ENCODE data around the gene TCTN1.
A peak's percentile ranks its signal among the peaks of the same experiment; 100 is the strongest.
"Not testable (repeated sequence)": the region's sequence is repeated elsewhere in the genome, so short reads cannot be mapped to it uniquely, and the experiment has no call there.

TCTN1 gene

DNA sequence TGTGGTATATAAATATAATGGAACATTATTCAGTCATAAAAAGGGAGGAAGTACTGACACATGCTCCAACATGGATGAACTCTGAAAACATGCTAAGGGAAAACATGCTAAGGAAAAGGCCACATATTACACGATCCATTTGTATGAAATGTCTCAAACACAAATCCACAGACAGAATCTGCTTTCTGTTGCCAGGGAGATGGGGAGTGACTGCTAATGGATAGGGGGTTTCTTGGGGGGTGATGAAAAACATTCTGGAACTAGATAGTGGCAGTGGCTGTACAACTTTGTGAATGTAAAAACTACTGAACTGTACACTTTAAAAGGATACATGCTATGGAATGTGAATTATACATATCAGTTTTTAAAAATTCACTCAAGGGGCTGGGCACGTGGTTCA, 37.4 kb upstream of the TCTN1 start:
- 100% methylated on average over 1 of the region's 2 CpGs for WGBS
- Histone ChIP-seq H3K4me1 (ENCODE audit: insufficient read depth, low read length) (peaks cover 11% of the 10 kb centered on the region; the same call in 1 of the 2 replicates), H3K36me3 (ENCODE audit: insufficient read depth, low read length) (no peaks in the 10 kb centered on the region)

DNA sequence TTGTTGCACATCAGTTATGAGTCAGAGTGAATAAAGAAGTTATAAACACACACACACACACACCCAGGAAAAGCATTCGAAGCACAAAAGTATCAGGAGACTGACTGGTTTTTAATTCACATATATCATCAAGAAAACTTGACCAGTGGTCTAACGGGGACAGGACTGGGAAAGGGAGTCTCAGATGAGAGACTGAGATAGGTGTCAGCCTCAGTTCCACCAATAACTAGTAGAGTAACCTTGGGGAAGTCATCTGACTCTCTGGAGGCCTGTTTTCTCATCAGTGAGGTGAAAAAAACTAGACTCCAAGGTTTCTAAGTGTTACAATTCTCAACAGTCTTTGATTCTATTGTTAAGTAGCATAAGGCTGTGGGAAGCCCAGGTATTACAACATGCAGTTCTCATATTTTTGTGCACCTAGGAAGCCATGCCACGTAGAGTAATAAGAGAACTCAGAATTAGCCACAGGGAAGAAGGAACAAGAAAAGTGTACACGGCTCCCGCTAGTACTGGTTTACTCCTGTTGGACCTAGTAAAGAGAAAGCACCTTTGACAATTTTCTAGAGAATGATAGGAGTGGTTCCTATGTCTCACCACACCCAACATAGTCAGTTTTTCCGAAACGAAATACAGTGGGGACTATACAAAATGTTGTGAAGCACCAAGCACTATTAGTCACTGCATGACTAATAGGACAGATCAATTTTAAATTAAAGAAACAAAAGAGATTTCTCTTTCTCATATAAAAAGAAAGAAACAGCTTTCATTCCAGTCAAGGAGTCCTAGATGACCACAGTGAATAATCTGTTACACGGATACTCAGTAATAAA, 35.9 kb upstream of the TCTN1 start:
- Histone ChIP-seq H3K9me3 (ENCODE audit: insufficient read depth, low read depth, low read length) (no peaks in the 10 kb centered on the region; the same call in 1 of the 2 replicates), H3K27ac (ENCODE audit: low read depth, low read length) (no peak overlapping the region), H3K9ac (ENCODE audit: low read depth, low read length) (no peak overlapping the region), H3K4me3 (ENCODE audit: low read length) (no peak overlapping the region), H3K27me3 (ENCODE audit: insufficient read depth, low read length) (peaks cover 4% of the 10 kb centered on the region; the same call in 1 of the 2 replicates), H3K36me3 (ENCODE audit: insufficient read depth, low read length) (no peaks in the 10 kb centered on the region), H3K4me1 (ENCODE audit: insufficient read depth, low read length) (peaks cover 14% of the 10 kb centered on the region; the same call in 1 of the 2 replicates)
- WGBS: 93% methylated on average over 6 of the region's 8 CpGs

More for the DNA sequence above, 37.4 kb upstream of the TCTN1 start:
- peaks cover 10% of the 10 kb centered on the region for H3K9me3 ChIP-seq (ENCODE audit: insufficient read depth, low read depth, low read length)
- no peak overlapping the region for H3K27ac ChIP-seq (ENCODE audit: low read depth, low read length)
- H3K27me3 ChIP-seq (ENCODE audit: insufficient read depth, low read length): peaks cover under 1% of the 10 kb centered on the region; the same call in 1 of the 2 replicates
- no peak overlapping the region for H3K4me3 ChIP-seq (ENCODE audit: low read length)
- H3K9ac ChIP-seq (ENCODE audit: low read depth, low read length): no peak overlapping the region

DNA sequence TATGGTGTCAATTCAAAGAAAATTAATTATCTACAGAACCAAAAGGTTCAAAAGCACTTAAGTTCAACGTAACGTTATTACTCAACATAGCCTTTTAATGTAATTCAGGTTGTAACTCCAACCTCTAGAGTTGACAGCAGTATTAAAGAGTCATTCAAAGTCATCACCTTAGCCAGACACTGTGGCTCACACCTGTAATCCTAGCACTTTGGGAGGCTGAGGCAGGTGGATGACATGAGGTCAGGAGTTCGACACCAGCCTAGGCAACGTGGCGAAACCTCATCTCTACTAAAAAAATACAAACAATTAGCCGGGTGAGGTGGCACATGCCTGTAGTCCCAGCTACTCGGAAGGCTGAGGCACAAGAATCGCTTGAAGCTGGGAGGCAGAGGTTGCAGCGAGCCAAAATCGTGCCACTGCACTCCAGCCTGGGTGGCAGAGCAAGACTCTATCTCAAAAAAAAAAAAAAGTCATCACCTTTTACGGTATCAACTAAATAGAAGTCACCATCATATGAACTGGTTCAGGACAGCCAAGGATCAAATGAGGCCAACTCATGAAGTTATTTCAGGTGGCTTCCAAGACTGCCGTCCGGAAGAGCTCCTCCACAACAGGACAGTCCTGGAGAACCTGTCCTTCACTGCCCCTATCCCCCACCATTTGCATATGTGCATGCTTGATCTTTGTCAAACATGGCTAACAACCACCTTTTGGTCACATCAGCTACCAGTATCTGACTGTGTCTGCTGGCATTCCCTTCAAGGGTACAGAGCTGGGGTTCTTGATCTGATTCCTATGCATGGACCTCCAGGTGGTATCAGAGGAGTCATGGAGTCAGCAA, 35.0 kb upstream of the TCTN1 start:
- H3K36me3 ChIP-seq (ENCODE audit: insufficient read depth, low read length): no peaks in the 10 kb centered on the region
- no peak overlapping the region for H3K9ac ChIP-seq (ENCODE audit: low read depth, low read length)
- H3K27ac ChIP-seq (ENCODE audit: low read depth, low read length): no peak overlapping the region
- peaks cover 4% of the 10 kb centered on the region; the same call in 1 of the 2 replicates for H3K27me3 ChIP-seq (ENCODE audit: insufficient read depth, low read length)
- no peak overlapping the region for H3K4me3 ChIP-seq (ENCODE audit: low read length)
- WGBS: 88% methylated on average over 13 of the region's 13 CpGs
- H3K4me1 ChIP-seq (ENCODE audit: insufficient read depth, low read length): peaks cover 20% of the 10 kb centered on the region; the same call in 1 of the 2 replicates
- H3K9me3 ChIP-seq (ENCODE audit: insufficient read depth, low read depth, low read length): no peaks in the 10 kb centered on the region

DNA sequence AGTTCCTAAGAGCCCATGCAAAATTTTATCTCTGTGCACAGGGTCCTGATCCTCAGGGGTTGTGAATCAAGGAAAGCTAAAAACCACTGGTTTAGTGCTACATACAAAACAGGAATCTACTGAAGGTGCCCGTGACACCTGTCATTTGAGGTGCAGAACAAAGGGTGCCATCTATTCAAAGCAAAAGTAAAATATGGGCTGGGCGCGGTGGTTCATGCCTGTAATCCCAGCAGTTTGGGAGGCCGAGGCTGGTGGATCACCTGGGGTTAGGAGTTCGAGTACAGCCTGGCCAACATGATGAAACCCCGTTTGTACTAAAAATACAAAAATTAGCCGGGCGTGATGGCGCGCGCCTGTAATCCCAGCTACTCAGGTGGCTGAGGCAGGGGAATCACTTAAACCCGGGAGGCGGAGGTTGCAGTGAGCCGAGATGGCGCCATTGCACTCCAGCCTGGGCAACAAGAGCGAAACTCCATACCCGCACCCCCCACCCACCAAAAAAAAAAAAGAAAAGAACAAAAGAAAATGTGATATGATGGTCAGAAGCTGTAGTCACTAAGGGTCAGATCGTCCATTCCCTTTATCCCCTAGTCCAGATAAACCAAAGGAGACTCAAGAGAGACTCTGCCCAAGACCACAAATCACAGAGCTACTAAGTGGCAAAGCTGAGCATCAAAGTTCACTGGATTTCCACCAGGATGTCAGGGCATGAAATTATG, 34.2 kb upstream of the TCTN1 start:
- WGBS: 94% methylated on average over 15 of the region's 18 CpGs
- Histone ChIP-seq H3K9ac (ENCODE audit: low read depth, low read length) (no peak overlapping the region), H3K27me3 (ENCODE audit: insufficient read depth, low read length) (peaks cover 4% of the 10 kb centered on the region; the same call in 1 of the 2 replicates), H3K27ac (ENCODE audit: low read depth, low read length) (no peak overlapping the region), H3K4me3 (ENCODE audit: low read length) (no peak overlapping the region), H3K36me3 (ENCODE audit: insufficient read depth, low read length) (no peaks in the 10 kb centered on the region), H3K9me3 (ENCODE audit: insufficient read depth, low read depth, low read length) (no peaks in the 10 kb centered on the region), H3K4me1 (ENCODE audit: insufficient read depth, low read length) (peaks cover 20% of the 10 kb centered on the region; the same call in 1 of the 2 replicates)

DNA sequence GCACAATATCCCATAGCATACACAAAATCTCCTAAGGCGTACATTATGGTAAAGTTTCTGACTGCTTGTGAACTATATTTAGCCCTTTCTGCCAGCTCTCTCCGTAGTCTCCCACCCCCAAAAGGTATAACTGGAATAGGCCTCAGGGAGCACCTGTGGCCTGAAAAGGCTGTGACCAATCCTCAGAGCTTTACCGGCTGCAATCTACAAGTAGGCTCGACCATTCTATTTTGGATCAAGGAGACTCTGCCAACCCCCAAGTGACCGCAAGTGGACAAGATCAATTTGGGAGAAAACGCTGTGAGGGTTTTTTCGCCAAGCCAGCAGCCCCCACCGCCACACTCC, 32.0 kb upstream of the TCTN1 start:
- 11% methylated on average over 8 of the region's 8 CpGs for WGBS
- Histone ChIP-seq H3K4me1 (ENCODE audit: insufficient read depth, low read length) (peaks cover 30% of the 10 kb centered on the region), H3K9ac (ENCODE audit: low read depth, low read length) (peak overlapping the region; percentile 91), H3K9me3 (ENCODE audit: insufficient read depth, low read depth, low read length) (no peaks in the 10 kb centered on the region), H3K4me3 (ENCODE audit: low read length) (peak overlapping the region; percentile 97), H3K27ac (ENCODE audit: low read depth, low read length) (no peak overlapping the region), H3K27me3 (ENCODE audit: insufficient read depth, low read length) (peaks cover 4% of the 10 kb centered on the region; the same call in 1 of the 2 replicates), H3K36me3 (ENCODE audit: insufficient read depth, low read length) (no peaks in the 10 kb centered on the region)

DNA sequence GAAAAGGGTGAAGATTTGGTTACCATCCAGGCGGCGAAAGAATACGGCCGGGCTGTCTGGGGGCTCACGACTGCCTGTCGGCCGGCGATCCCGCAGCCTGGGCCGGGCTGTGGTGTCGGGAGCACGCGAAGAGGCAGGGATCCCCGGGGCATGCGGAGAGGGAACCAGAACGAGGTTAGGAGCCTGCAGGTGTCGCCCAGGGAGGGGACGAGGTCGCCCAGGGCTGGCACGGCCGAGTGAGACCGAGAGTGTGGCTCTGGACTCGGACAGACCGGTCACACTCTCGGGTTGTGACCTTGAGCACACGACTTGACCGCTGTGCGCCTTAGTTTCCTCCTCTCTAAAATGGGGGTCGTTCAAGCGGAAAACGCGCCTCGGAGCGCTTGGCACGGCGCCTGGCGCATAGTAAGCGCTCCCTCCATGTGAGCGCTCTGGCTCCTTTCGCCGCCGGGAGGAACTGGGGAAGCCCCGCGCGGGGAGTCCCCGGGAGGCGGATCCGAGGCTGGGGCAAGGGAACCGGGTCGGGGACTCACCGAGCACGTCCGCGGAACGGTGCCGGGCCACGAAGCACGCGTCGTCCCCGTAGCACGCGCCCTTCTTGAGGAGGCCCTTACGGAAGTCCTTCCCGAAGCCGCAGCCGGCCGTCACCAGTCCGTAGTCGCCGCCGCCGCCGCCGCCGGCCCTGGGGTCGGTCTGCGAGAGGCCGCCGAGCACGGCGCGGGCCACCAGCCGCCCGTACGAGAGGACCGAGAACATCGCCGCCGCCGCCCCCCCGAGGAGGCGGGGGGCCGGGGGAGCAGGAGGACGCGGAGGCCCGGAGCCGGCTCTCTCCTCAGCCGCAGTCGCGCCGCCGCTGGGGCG, 31.4 kb upstream of the TCTN1 start:
- Histone ChIP-seq H3K36me3 (ENCODE audit: insufficient read depth, low read length) (no peaks in the 10 kb centered on the region), H3K4me1 (ENCODE audit: insufficient read depth, low read length) (peaks cover 30% of the 10 kb centered on the region), H3K4me3 (ENCODE audit: low read length) (peak overlapping the region; percentile 97), H3K9ac (ENCODE audit: low read depth, low read length) (peak overlapping the region; percentile 91), H3K9me3 (ENCODE audit: insufficient read depth, low read depth, low read length) (no peaks in the 10 kb centered on the region), H3K27me3 (ENCODE audit: insufficient read depth, low read length) (peaks cover 4% of the 10 kb centered on the region; the same call in 1 of the 2 replicates), H3K27ac (ENCODE audit: low read depth, low read length) (no peak overlapping the region; the same call in 1 of the 2 replicates)
- WGBS: under 1% methylated on average over 104 of the region's 104 CpGs

DNA sequence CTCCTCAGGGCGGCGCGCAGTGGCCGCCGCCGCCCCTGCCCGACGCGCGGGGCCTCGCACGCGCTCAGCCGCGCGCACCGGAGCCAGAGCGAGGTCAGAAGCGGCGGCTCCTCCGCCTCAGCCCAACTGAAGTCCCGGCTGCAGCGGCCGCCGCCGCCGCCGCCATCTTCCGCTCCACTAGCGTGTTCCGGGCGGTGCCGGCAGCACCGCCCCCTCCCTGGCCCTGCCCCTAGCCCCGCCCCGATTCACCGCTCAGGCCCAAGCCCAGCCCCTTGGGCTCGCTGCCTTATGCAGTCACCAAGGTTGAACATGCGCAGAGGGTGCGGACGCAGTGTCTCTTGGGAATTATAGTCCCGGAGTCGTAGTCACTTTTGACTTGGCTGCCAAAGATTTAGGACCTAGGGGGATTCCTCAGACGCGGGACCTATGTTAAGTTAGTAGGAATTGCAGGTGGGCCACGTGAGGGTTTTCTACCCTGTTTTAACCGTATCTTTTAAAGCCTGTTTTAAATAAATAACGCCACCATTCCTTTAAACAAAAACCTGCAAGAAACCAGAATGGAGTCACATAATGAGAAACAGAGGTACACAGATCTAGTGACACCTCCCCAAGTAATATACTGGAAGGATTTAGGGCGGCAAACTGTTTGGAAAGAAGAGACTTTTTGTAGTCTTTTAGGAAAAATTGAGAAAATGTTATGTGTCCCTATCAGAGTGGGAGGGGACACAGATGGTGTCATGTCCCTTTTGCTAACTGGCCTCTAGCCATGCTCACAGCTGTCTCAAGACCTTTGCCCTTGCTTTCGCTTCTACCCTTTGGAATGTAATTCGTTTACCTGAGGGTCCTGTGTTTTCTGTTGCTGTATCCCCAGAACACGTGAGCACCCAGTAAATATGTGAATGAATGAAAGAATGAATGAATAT, 30.5 kb upstream of the TCTN1 start, which contains the start of gene PPTC7:
Gene PPTC7, minus strand, starts transcription at position 182 of the 923 bp plus-strand sequence. CDS start 287 bp downstream, outside the sequence.
- Histone ChIP-seq H3K36me3 (ENCODE audit: insufficient read depth, low read length) (no peaks in the 10 kb centered on the region), H3K9me3 (ENCODE audit: insufficient read depth, low read depth, low read length) (no peaks in the 10 kb centered on the region), H3K4me3 (ENCODE audit: low read length) (peak within 1 kb of the TSS; percentile 97), H3K9ac (ENCODE audit: low read depth, low read length) (peak within 1 kb of the TSS; percentile 91), H3K27me3 (ENCODE audit: insufficient read depth, low read length) (peaks cover 4% of the 10 kb centered on the region; the same call in 1 of the 2 replicates), H3K4me1 (ENCODE audit: insufficient read depth, low read length) (peaks cover 27% of the 10 kb centered on the region), H3K27ac (ENCODE audit: low read depth, low read length) (no peak within 1 kb of the TSS; the same call in 1 of the 2 replicates)
- 5% methylated on average over 52 of the region's 52 CpGs for WGBS

DNA sequence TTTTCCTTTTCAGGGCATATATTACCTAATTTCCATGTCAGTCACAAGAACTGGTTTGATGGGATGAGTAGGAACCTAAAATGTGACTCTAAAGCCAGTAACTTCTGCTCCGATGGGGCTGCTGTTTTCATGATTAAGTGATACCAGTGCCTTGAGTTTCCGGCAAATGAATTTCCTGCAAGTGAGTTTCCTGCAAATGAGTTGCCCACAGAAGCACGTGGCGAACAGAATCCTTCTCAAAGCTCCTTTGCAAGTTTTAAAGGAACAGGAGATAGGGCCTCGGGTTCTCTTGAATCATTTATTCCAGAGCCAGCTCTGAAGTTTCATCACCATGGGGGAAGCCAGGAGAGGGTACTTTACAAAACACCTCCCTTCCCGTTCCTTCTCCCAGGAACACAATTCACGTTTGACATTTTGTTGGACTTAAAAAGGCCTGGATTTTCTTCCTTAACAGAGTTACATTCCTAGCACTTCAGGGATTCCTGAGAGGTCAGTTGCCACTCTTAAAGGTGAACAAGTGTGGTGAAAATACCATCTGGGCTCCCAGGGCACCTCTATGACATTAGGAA, 28.6 kb upstream of the TCTN1 start:
- H3K27ac ChIP-seq (ENCODE audit: low read depth, low read length): no peak overlapping the region
- no peaks in the 10 kb centered on the region for H3K36me3 ChIP-seq (ENCODE audit: insufficient read depth, low read length)
- peaks cover 4% of the 10 kb centered on the region; the same call in 1 of the 2 replicates for H3K27me3 ChIP-seq (ENCODE audit: insufficient read depth, low read length)
- 77% methylated on average over 7 of the region's 7 CpGs for WGBS
- H3K9ac ChIP-seq (ENCODE audit: low read depth, low read length): no peak overlapping the region; the same call in 1 of the 2 replicates
- H3K9me3 ChIP-seq (ENCODE audit: insufficient read depth, low read depth, low read length): no peaks in the 10 kb centered on the region
- no peak overlapping the region for H3K4me3 ChIP-seq (ENCODE audit: low read length)
- H3K4me1 ChIP-seq (ENCODE audit: insufficient read depth, low read length): peaks cover 22% of the 10 kb centered on the region

DNA sequence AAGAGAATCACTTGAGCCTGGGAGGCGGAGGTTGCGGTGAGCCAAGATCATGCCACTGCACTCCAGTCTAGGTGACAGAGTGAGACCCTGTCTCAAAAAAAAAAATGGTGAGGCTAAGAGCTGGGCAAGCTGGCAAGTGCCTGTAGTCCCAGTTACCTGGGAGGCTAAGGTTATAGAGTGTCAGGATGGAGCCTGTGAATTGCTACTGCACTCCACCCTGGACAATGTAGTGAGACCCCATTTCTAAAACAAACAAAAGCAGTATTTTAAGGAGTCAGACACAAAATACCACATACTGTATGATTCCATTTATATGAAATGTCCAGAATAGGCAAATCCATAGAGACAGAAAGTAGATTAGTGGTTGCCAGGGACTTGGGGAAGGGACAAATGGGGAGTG, 26.8 kb upstream of the TCTN1 start:
- H3K36me3 ChIP-seq (ENCODE audit: insufficient read depth, low read length); H3K27me3 ChIP-seq (ENCODE audit: insufficient read depth, low read length); H3K9ac ChIP-seq (ENCODE audit: low read depth, low read length); H3K9me3 ChIP-seq (ENCODE audit: insufficient read depth, low read depth, low read length); H3K27ac ChIP-seq (ENCODE audit: low read depth, low read length); H3K4me3 ChIP-seq (ENCODE audit: low read length): not testable (repeated sequence)
- WGBS: 95% methylated on average over 2 of the region's 2 CpGs
- H3K4me1 ChIP-seq (ENCODE audit: insufficient read depth, low read length): peaks cover 23% of the 10 kb centered on the region
